WERI-Rb-1 (cell line): ENCODE data around the gene USP7.
A peak's percentile ranks its signal among the peaks of the same experiment; 100 is the strongest.

ENCODE experiments used
- DNase-seq: peaks from one replicate; pipeline ENCODE4 v3.0.0-alpha.2; 2020
- H3K27ac ChIP-seq: fragments of 250-450 bp; sonication (Bioruptor Pico); 2 replicates; pipeline ENCODE4 v1.5.1; 2020; ENCODE audit warnings: mild to moderate bottlenecking, moderate library complexity
- H3K27me3 ChIP-seq: fragments of 250-450 bp; sonication (Bioruptor Pico); 2 replicates; pipeline ENCODE4 v1.5.1; 2021; ENCODE audit warnings: mild to moderate bottlenecking, low read depth, moderate library complexity; ENCODE audit not compliant: insufficient read depth, severe bottlenecking
- H3K36me3 ChIP-seq: fragments of 250-450 bp; sonication (Bioruptor Pico); 2 replicates; pipeline ENCODE4 v1.5.1; 2020; ENCODE audit warnings: mild to moderate bottlenecking, moderate library complexity
- H3K4me3 ChIP-seq: 2 replicates; pipeline ENCODE4 v1.5.1; 2011; ENCODE audit warnings: low read depth, mild to moderate bottlenecking, control low read depth, low read length
- H3K9me3 ChIP-seq: fragments of 250-450 bp; sonication (Bioruptor Pico); 2 replicates; pipeline ENCODE4 v1.5.1; 2021; ENCODE audit warnings: mild to moderate bottlenecking, moderate library complexity; ENCODE audit not compliant: severe bottlenecking
- TF ChIP-seq, protein P1 (sequence below): IDR thresholded peaks from 2 replicates; pipeline ENCODE4 v1.5.1; 2011; ENCODE audit warnings: low read depth, mild to moderate bottlenecking, control low read depth, inconsistent platforms, low read length

The USP7 gene

DNA sequence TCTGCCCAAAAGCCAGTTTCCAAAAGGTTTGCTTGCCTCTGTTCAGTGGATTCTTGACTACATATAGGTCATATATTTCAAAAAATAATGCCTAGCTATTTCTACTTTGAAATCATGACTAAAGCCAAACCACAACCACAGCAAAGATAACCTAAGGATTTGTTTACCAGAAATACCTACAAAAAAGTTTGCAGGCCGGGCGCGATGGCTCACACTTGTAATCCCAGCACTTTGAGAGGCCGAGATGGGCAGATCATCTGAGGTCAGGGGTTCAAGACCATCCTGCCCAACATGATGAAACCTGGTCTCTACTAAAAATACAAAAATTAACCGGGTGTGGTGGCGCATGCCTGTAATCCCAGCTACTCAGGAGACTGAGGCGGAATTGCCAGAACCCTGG lies 110.1 kb downstream of the USP7 start:
- Histone ChIP-seq H3K27me3 (no peaks in the 10 kb centered on the region), H3K4me3 (no peak overlapping the region), H3K9me3 (no peaks in the 10 kb centered on the region), H3K36me3 (peaks cover 69% of the 10 kb centered on the region), H3K27ac (no peak overlapping the region)
- TF ChIP-seq, protein P1, sequence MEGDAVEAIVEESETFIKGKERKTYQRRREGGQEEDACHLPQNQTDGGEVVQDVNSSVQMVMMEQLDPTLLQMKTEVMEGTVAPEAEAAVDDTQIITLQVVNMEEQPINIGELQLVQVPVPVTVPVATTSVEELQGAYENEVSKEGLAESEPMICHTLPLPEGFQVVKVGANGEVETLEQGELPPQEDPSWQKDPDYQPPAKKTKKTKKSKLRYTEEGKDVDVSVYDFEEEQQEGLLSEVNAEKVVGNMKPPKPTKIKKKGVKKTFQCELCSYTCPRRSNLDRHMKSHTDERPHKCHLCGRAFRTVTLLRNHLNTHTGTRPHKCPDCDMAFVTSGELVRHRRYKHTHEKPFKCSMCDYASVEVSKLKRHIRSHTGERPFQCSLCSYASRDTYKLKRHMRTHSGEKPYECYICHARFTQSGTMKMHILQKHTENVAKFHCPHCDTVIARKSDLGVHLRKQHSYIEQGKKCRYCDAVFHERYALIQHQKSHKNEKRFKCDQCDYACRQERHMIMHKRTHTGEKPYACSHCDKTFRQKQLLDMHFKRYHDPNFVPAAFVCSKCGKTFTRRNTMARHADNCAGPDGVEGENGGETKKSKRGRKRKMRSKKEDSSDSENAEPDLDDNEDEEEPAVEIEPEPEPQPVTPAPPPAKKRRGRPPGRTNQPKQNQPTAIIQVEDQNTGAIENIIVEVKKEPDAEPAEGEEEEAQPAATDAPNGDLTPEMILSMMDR: no peak
- no peak for DNase-seq

DNA sequence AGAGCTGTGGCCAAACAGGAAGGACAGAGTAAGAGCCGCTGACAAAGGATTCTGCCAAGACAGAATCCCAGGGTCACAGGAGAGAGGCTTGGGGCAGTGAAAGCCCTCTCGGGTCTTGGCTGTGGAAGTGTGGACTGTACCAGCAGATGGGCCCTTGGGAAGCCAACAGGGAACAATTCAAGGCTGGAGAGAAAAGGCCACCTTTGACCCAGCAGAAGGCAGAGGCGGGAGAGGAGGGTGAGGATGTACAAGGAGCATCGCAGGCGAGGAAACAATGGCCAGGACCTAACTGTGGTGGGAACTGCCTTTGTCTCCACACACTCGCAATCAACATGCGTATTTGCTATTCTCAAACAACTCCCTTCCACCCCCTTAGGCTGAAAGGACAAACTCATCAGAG lies 110.6 kb downstream of the USP7 start:
- Histone ChIP-seq H3K9me3 (no peaks in the 10 kb centered on the region), H3K4me3 (no peak overlapping the region), H3K36me3 (peaks cover 69% of the 10 kb centered on the region), H3K27me3 (no peaks in the 10 kb centered on the region), H3K27ac (no peak overlapping the region)
- TF ChIP-seq, protein P1: no peak
- no peak for DNase-seq

DNA sequence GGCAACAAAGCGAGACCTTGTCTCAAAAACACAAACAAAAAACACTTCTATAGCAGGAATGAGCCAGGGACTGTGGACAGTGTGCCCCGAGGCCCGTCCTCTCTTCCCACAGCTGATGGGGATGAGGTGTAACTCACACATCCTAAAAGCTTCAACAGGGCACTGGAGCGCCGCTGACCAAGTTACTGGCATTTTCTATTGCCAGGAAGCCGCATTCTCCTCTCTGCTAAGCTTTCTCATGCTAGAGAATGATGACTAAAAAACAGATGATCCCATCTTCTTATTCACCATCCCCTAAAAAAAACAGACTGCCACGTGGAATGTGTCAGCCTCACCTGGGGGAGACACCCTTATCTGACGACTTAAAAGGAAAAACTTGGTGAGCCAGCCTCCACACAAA lies 111.2 kb downstream of the USP7 start:
- H3K27me3 ChIP-seq: no peaks in the 10 kb centered on the region
- H3K36me3 ChIP-seq: peaks cover 67% of the 10 kb centered on the region
- H3K9me3 ChIP-seq: no peaks in the 10 kb centered on the region
- TF ChIP-seq, protein P1: no peak
- DNase-seq: no peak
- no peak overlapping the region for H3K4me3 ChIP-seq
- H3K27ac ChIP-seq: no peak overlapping the region

DNA sequence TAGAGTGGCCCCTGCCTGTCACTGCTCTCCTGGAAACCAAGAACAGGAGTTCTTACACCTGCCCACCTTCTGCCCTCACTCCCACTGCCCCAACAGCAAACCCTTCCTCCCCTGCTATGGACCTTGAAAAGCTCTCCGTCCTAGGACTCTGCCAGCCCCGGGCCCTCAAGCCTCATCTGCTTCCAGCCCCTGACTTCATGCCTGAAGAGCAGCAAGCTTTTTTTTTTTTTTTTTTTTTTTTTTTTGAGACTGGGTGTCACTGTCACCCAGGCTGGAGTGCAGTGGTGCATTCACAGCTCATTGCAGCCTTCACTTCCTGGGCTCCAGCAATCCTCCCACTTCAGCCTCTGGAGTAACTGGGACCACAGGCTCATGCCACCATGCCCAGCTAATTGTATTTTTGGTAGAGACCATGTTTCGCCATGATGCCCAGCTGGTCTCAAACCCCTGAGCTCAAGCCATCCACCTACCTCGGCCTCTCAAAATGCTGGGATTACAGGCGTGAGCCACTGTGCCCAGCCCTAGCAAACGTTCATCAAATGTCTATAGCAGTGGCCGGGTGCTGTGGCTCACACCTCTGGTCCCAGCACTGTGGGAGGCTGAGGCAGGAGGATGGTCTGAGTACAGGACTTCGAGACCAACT lies 111.8 kb downstream of the USP7 start:
- TF ChIP-seq, protein P1: no peak
- Histone ChIP-seq H3K9me3 (no peaks in the 10 kb centered on the region), H3K4me3 (no peak overlapping the region), H3K27me3 (no peaks in the 10 kb centered on the region), H3K36me3 (peaks cover 65% of the 10 kb centered on the region), H3K27ac (no peak overlapping the region)
- no peak for DNase-seq

DNA sequence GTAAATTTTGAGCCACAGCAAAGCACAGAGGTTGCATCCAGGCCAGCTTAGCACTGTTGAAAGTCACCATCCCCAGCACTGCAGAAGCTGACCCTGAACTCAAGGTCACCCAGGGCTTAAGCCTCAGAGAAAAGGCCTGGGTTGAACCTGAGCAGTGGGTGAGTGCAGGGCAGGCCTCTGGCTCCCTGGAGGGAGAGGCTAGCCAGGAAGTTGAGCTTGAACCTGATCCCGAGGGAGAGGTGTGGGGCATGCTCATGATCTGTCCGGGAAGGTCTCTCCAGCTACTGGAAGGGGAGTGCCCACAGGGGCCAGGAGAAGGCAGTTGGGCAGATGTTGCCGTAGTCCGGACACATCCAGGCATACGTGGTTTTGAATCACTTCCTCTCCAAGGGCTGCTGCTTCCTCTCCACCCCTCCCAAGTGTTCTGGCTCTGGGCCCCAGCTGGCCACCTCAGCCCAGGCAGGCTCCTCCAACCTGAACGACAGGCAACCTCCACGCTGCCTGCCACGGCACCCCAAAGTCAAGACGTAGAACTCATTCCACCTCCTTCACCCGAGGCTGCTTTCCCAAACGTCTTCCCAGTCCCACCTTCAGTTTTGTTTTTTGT lies 113.3 kb downstream of the USP7 start:
- DNase-seq: peak; percentile 79
- TF ChIP-seq, protein P1: no peak
- Histone ChIP-seq H3K27ac (peak overlapping the region; percentile 26), H3K4me3 (no peak overlapping the region), H3K36me3 (peaks cover 50% of the 10 kb centered on the region), H3K9me3 (no peaks in the 10 kb centered on the region), H3K27me3 (no peaks in the 10 kb centered on the region)
